NCI-H748 treated with DMSO at 0.1 percent for 48 hours (cell line): ENCODE measurements around the gene SFMBT2.

Experiments
- DNase-seq: peaks from one replicate; lab custom pipeline; 2025; lab: John Stamatoyannopoulos, UW

The SFMBT2 gene

DNA sequence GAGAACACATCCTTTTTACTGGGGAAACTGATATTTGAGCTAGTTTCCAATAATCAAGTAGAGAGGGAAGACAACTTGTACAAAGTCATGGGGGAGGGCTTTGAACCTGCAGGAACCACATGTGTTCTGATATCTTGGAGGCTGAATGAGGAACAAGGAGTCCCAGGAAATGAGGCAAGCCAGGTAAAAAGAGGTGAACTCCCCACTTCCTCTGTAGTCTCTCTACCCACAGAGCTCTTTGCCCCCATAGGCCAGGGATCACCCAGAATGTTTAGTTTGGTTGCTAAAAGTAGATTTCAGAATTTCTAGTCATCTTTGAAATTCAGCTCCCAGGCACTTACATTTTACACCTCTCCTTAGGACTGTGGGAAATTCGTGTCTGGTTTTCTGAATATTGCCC, 276.4 kb downstream of the SFMBT2 start:
- no peak for DNase-seq

- no peak for DNase-seq
Measured at GRCh38 chr10:7133958-7134357, 276.9 kb downstream of the SFMBT2 start.

- DNase-seq = no peak
Measured at GRCh38 chr10:7133278-7133677, 277.6 kb downstream of the SFMBT2 start.

DNA sequence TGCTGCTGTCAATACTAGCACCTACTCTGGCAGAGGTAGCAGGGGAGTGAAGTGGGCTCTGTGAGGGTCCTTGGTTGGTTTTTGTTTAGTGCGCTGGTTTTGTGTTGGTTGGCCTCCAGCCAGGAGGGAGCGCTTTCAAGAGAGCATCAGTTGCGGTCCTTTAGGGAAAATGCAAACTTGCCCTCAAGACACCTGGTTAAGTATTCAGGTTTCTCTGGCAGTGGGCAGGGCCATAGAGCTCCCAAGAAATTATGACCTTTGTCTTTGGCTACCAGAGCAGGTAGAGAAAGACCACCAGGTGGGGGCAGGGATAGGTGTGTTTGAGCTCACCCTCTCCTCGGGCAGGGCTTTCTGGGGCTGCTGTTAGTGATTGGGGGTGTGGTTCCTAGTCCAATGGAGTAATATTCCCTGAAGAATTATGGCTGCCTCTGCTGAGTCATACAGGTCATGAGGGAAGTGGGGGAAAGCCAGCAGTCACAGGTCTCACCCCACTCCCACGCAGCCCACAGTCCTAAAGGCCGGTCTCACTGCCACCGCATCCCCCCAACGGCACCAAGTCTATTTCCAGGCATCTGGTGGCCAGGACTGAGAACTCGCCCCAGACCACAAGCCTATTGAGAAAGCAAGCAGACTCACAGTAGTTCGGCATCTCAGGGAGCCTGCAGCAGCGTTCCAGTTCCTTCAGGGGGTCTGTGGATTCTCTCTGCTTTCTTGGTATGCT, 280.5 kb downstream of the SFMBT2 start:
- DNase-seq = no peak

GRCh38 chr10:7123774-7124173, 287.1 kb downstream of the SFMBT2 start:
- DNase-seq = no peak

DNA sequence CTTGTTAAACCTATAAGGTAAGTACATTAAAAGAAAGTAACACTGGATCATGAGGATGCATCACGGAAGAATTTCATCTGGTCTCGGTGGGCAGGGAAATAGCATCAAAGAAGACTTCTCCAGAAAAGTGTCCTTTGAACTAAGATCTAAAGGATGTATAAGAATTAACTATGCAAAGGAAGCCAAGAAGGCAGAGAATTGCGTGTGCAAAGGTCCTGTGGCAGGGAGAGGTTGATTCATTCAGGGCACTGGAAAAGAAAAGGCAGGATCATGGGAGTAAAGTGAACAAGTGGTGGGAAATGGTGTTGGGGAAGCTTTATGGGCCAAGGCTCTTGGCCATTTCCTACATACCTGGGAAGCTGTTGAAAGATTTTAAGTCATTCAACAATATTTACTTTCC, 288.3 kb downstream of the SFMBT2 start:
- DNase-seq = no peak

DNA sequence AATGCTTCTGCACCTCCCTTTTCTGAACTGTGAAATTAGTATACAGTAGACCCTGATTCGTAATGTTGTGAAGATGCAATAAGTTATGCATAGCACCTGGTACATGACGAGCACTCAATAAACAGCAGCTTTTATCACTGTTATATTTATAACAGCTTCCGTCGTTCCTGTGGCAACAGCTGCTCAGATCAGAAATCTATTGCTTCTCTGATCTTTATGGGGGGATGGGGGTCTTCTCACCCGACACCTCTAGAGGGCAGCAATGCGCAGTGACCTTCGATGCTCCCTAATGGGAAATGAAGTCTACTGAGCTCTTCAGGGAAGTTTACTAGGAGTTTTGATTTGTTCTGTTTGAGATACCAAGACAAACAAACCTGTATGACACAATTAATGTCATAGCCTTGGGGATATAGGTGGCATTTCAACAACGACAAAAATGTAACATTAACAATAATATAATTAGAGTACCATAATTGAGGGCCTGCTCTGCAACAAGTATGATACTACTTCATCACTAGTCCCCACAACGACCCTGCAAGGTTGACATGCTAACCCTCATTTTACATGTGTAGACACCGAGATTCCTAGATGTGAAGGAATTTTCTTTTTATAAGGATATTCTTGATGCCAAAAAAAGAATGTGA, 289.6 kb downstream of the SFMBT2 start:
- DNase-seq = no peak

DNA sequence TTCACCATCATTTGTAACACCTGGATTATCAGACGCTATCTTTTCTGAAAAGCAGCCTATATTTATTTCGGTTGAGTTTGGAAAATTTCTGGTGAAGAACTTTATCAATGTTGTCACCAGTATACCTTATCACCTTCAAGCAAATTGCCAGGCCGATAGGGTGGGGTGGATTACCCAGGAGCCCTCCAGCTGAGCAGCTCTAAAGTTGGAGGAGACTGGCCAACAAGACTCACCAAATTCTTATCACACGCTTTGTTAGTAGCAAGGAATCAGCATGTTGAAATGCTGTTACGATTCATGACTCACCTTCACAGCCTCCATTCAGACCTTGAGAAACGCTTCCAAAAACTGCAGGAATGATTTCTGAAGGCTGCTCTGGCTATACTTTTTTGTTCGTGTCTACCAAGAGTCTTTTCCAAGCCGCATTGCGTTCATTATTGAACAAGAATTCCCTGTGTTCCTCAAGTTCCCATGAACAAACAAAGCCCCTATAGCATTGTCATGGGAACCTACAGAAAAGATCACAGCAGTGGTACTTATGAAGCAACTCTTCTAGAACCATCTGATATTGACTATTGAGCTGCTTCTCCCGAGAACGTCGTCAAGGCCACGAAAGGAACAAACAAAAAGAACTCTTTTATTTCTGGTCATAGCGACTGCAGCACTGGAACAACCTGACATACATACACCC, 291.4 kb downstream of the SFMBT2 start:
- DNase-seq = no peak

- DNase-seq = no peak
Measured at GRCh38 chr10:7117806-7118674, 292.8 kb downstream of the SFMBT2 start.

DNA sequence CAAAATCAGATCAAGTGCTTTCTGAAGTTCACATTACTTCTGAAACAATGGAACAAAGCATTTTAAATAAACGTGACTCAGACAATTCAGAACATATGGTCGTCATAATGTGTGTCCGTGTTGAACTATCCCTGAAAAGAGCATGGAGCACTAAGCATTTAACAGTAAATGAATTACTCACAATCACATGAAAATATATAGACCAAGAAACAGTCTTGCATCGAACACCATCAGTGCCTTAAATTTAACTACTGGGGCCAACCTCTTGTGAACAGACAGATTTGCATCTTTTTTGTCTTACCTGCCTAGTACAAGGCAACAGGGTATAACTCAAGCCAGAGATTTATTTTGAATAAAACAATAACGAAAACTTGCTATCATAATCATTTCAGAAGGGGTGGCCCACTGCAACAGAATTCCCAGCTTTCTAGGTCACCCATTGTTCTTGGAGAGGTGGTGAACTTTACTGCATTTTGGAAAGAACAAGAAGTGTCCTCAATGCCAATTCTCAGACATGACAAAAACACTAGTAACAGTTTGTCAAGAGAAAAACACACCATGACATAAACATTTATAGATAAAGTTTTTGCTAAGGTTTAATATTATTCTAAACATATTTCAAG, 293.5 kb downstream of the SFMBT2 start:
- DNase-seq = no peak

GRCh38 chr10:7111561-7111960, 299.3 kb downstream of the SFMBT2 start:
- no peak for DNase-seq

- no peak for DNase-seq
Measured at GRCh38 chr10:7111089-7111488, 299.7 kb downstream of the SFMBT2 start.
